Measurements from ENCODE around the gene RFX2.

RFX2 gene

GRCh38 chr19:5973376-5973775 is 136.9 kb downstream of the RFX2 start:
- no peak for TF ChIP-seq GATA2 (IDR thresholded peaks at IDR 0.05; ENCODE audit: low read depth, low read length)
- no peak for TF ChIP-seq GATA3 (IDR thresholded peaks at IDR 0.05; ENCODE audit: low read depth, low read length)

GRCh38 chr19:5972355-5972731 is 138.0 kb downstream of the RFX2 start:
- no peak for TF ChIP-seq GATA2 (IDR thresholded peaks at IDR 0.05; ENCODE audit: low read depth, low read length)
- TF ChIP-seq GATA3 (IDR thresholded peaks at IDR 0.05; ENCODE audit: low read depth, low read length): no peak

- TF ChIP-seq GATA3 (IDR thresholded peaks at IDR 0.05; ENCODE audit: low read depth, low read length) (no peak), GATA2 (IDR thresholded peaks at IDR 0.05; ENCODE audit: low read depth, low read length) (no peak)
Observed at GRCh38 chr19:5971714-5972354, 138.5 kb downstream of the RFX2 start.

GRCh38 chr19:5969476-5969875 is 140.8 kb downstream of the RFX2 start:
- TF ChIP-seq GATA2 (IDR thresholded peaks at IDR 0.05; ENCODE audit: low read depth, low read length): no peak
- TF ChIP-seq GATA3 (IDR thresholded peaks at IDR 0.05; ENCODE audit: low read depth, low read length): no peak

GRCh38 chr19:5968431-5969373 is 141.6 kb downstream of the RFX2 start:
- no peak for TF ChIP-seq GATA3 (IDR thresholded peaks at IDR 0.05; ENCODE audit: low read depth, low read length)
- no peak for TF ChIP-seq GATA2 (IDR thresholded peaks at IDR 0.05; ENCODE audit: low read depth, low read length)

GRCh38 chr19:5967994-5968430 is 142.3 kb downstream of the RFX2 start:
- TF ChIP-seq GATA3 (IDR thresholded peaks at IDR 0.05; ENCODE audit: low read depth, low read length) (no peak), GATA2 (IDR thresholded peaks at IDR 0.05; ENCODE audit: low read depth, low read length) (no peak)

- TF ChIP-seq GATA2 (IDR thresholded peaks at IDR 0.05; ENCODE audit: low read depth, low read length) (no peak), GATA3 (IDR thresholded peaks at IDR 0.05; ENCODE audit: low read depth, low read length) (no peak)
Observed at GRCh38 chr19:5967571-5967970, 142.7 kb downstream of the RFX2 start.

GRCh38 chr19:5966941-5967340 is 143.4 kb downstream of the RFX2 start:
- TF ChIP-seq GATA3 (IDR thresholded peaks at IDR 0.05; ENCODE audit: low read depth, low read length) (no peak), GATA2 (IDR thresholded peaks at IDR 0.05; ENCODE audit: low read depth, low read length) (no peak)

- TF ChIP-seq GATA3 (IDR thresholded peaks at IDR 0.05; ENCODE audit: low read depth, low read length) (no peak), GATA2 (IDR thresholded peaks at IDR 0.05; ENCODE audit: low read depth, low read length) (no peak)
Observed at GRCh38 chr19:5966215-5966614, 144.1 kb downstream of the RFX2 start.

GRCh38 chr19:5964816-5965565 is 145.3 kb downstream of the RFX2 start:
- TF ChIP-seq GATA2 (IDR thresholded peaks at IDR 0.05; ENCODE audit: low read depth, low read length) (no peak), GATA3 (IDR thresholded peaks at IDR 0.05; ENCODE audit: low read depth, low read length) (no peak)

GRCh38 chr19:5963855-5964254 is 146.4 kb downstream of the RFX2 start:
- TF ChIP-seq GATA3 (IDR thresholded peaks at IDR 0.05; ENCODE audit: low read depth, low read length): no peak
- TF ChIP-seq GATA2 (IDR thresholded peaks at IDR 0.05; ENCODE audit: low read depth, low read length): no peak

- TF ChIP-seq GATA2 (IDR thresholded peaks at IDR 0.05; ENCODE audit: low read depth, low read length) (no peak), GATA3 (IDR thresholded peaks at IDR 0.05; ENCODE audit: low read depth, low read length) (no peak)
Observed at GRCh38 chr19:5961969-5962945, 148.0 kb downstream of the RFX2 start.
